ENCODE results near the gene CTNND2.

The CTNND2 gene

GRCh38 chr5:11574787-11575186 lies 329.5 kb downstream of the CTNND2 start:
- no peak for DNase-seq

GRCh38 chr5:11573140-11573992 lies 330.9 kb downstream of the CTNND2 start:
- DNase-seq, result no peak

GRCh38 chr5:11564706-11565105 lies 339.5 kb downstream of the CTNND2 start:
- DNase-seq, result no peak

- DNase-seq, result no peak
These were observed 340.4 kb downstream of the CTNND2 start for GRCh38 chr5:11563822-11564221.

- DNase-seq, result no peak
These were observed 343.1 kb downstream of the CTNND2 start for GRCh38 chr5:11560915-11561697.

- DNase-seq, result no peak
These were observed 347.2 kb downstream of the CTNND2 start for GRCh38 chr5:11557063-11557462.

GRCh38 chr5:11555171-11555570 lies 349.1 kb downstream of the CTNND2 start:
- no peak for DNase-seq

- DNase-seq, result no peak
These were observed 356.5 kb downstream of the CTNND2 start for GRCh38 chr5:11547730-11548129.

- no peak for DNase-seq
These were observed 357.1 kb downstream of the CTNND2 start for GRCh38 chr5:11547140-11547539.

GRCh38 chr5:11540112-11540511 lies 364.1 kb downstream of the CTNND2 start:
- no peak for DNase-seq

- DNase-seq, result no peak
These were observed 372.3 kb downstream of the CTNND2 start for GRCh38 chr5:11531811-11532555.

- DNase-seq, result no peak
These were observed 375.5 kb downstream of the CTNND2 start for GRCh38 chr5:11528720-11529119.

GRCh38 chr5:11527652-11528349 lies 376.4 kb downstream of the CTNND2 start:
- no peak for DNase-seq

- no peak for DNase-seq
These were observed 379.2 kb downstream of the CTNND2 start for GRCh38 chr5:11525020-11525419.

- DNase-seq, result no peak
These were observed 380.1 kb downstream of the CTNND2 start for GRCh38 chr5:11524188-11524587.

GRCh38 chr5:11522796-11523195 lies 381.4 kb downstream of the CTNND2 start:
- no peak for DNase-seq

- no peak for DNase-seq
These were observed 383.9 kb downstream of the CTNND2 start for GRCh38 chr5:11520241-11520930.

- no peak for DNase-seq
These were observed 385.0 kb downstream of the CTNND2 start for GRCh38 chr5:11519236-11519635.

- no peak for DNase-seq
These were observed 385.6 kb downstream of the CTNND2 start for GRCh38 chr5:11518676-11519075.

- DNase-seq, result no peak
These were observed 389.4 kb downstream of the CTNND2 start for GRCh38 chr5:11514705-11515432.

GRCh38 chr5:11511878-11512277 lies 392.4 kb downstream of the CTNND2 start:
- DNase-seq, result no peak
